SK-N-MC (cell line): ENCODE data around the gene DAPK1.

Source experiments
- EZH2 ChIP-seq: fragments of 200-600 bp; sonication (generic); IDR thresholded peaks from one replicate; pipeline ENCODE4 v1.6.1; 2017; ENCODE audit warnings: antibody characterized with exemption
- FOXP2 ChIP-seq: optimal IDR thresholded peaks from 2 replicates; pipeline ENCODE3; 2011; ENCODE audit warnings: mild to moderate bottlenecking, moderate library complexity; ENCODE audit not compliant: insufficient read depth; ENCODE audit errors: extremely low read length, control extremely low read depth
- POLR2AphosphoS5 ChIP-seq: IDR thresholded peaks from 2 replicates; pipeline ENCODE4 v1.6.1; 2012; ENCODE audit warnings: mild to moderate bottlenecking, low read depth, low read length, borderline replicate concordance

- TF ChIP-seq EZH2 (no peak), POLR2AphosphoS5 (no peak), FOXP2 (no peak)
Measured at GRCh38 chr9:87606841-87607521, 109.3 kb downstream of the DAPK1 start.
